Keratinocyte (primary cell): Measurements from ENCODE around the gene CRIM1. TPM values are rescaled to one million over a fixed set of nuclear protein-coding genes. Genes with fewer than 3 reads are reported as not detected.

Source experiments
- DNase-seq: peaks from one replicate; pipeline ENCODE4 v3.0.0-alpha.2; 2011; ENCODE audit warnings: low read depth, missing footprints, low spot score
- FAIRE-seq: peaks from 2 replicates; lab custom pipeline; 2011; peaks lifted over from hg19 to GRCh38; lab: Jason Lieb, UNC
- H2AFZ ChIP-seq: 2 replicates; pipeline ENCODE4 v1.6.0; 2012; ENCODE audit warnings: low read length, control low read depth, inconsistent platforms; ENCODE audit not compliant: control insufficient read depth
- H3K27ac ChIP-seq: 2 replicates; pipeline ENCODE4 v1.5.1; 2011; ENCODE audit warnings: low read length; ENCODE audit not compliant: control insufficient read depth, insufficient read depth
- H3K27me3 ChIP-seq: 3 replicates; pipeline ENCODE4 v1.6.0; 2011; ENCODE audit warnings: low read length; ENCODE audit not compliant: control insufficient read depth, insufficient read depth; ENCODE audit errors: extremely low read depth
- H3K36me3 ChIP-seq, 2 experiments: 2 replicates in 1 of 2; 3 replicates in 1 of 2; pipeline ENCODE4 v1.5.1; 2011; ENCODE audit warnings: low read length in 2 of 2, mild to moderate bottlenecking in 1 of 2; ENCODE audit not compliant: control insufficient read depth in 2 of 2, insufficient read depth in 2 of 2; ENCODE audit errors: extremely low read depth in 1 of 2
- H3K4me1 ChIP-seq: 3 replicates; pipeline ENCODE4 v1.5.1; 2011; ENCODE audit warnings: low read length; ENCODE audit not compliant: control insufficient read depth, insufficient read depth; ENCODE audit errors: extremely low read depth
- H3K4me2 ChIP-seq: 3 replicates; pipeline ENCODE4 v1.6.0; 2011; ENCODE audit warnings: low read depth, low read length; ENCODE audit not compliant: control insufficient read depth, insufficient read depth; ENCODE audit errors: extremely low read depth
- H3K4me3 ChIP-seq, 3 experiments: fragments of 200-600 bp in 1 of 3; sonication (generic) in 1 of 3; 2 replicates in 2 of 3; 3 replicates in 1 of 3; pipeline ENCODE4 v1.5.1; 2011 to 2016; ENCODE audit warnings: low read length in 3 of 3, mild to moderate bottlenecking in 3 of 3, control low read depth in 2 of 3, inconsistent platforms in 1 of 3, low read depth in 1 of 3, mixed read lengths in 1 of 3, mixed run types in 1 of 3, moderate library complexity in 1 of 3; ENCODE audit not compliant: control insufficient read depth in 2 of 3, insufficient read depth in 2 of 3; ENCODE audit errors: extremely low read depth in 1 of 3
- H3K79me2 ChIP-seq: 2 replicates; pipeline ENCODE4 v1.6.0; 2012; ENCODE audit warnings: low read length; ENCODE audit not compliant: control insufficient read depth, insufficient read depth
- H3K9ac ChIP-seq: 3 replicates; pipeline ENCODE4 v1.6.0; 2011; ENCODE audit warnings: low read length; ENCODE audit not compliant: control insufficient read depth, insufficient read depth; ENCODE audit errors: extremely low read depth
- H3K9me1 ChIP-seq: 3 replicates; pipeline ENCODE4 v1.6.0; 2011; ENCODE audit warnings: low read length; ENCODE audit not compliant: control insufficient read depth, insufficient read depth; ENCODE audit errors: extremely low read depth
- H3K9me3 ChIP-seq: 2 replicates; pipeline ENCODE4 v1.5.1; 2012; ENCODE audit warnings: low read depth, low read length; ENCODE audit not compliant: control insufficient read depth
- H4K20me1 ChIP-seq: 3 replicates; pipeline ENCODE4 v1.6.0; 2011; ENCODE audit warnings: low read length; ENCODE audit not compliant: control insufficient read depth, insufficient read depth; ENCODE audit errors: extremely low read depth
- EZH2 ChIP-seq: IDR thresholded peaks from one replicate; pipeline ENCODE4 v1.6.1; 2012; ENCODE audit warnings: inconsistent platforms, mild to moderate bottlenecking, low read length, moderate library complexity
- dilution Hi-C: fragments of 300-500 bp; cut with MboI; formaldehyde crosslinking; loops from one replicate; pipeline ENCODE4 v1.7.0; 2020; ENCODE audit warnings: low sequenced_read_pairs; ENCODE audit not compliant: extremely low pct_ligation_motif_present
- polyA plus RNA-seq, 5 experiments: library from polyadenylated mRNA; depleted of rRNA in 3 of 5; stranded (reverse) in 3 of 5; stranded (forward) in 1 of 5; unstranded in 1 of 5; fragments of >200 nt; gene quantifications; 1 replicate in 1 of 5; 2 replicates in 3 of 5; 3 replicates in 1 of 5; pipeline versions ENCODE4 v1.2.1 to v1.2.3, GENCODE V29; 2011 to 2012; ENCODE audit warnings: missing spikeins in 2 of 5, low read depth in 1 of 5, low replicate concordance in 1 of 5
- TF ChIP-seq, protein P1 (sequence below), 3 experiments: IDR thresholded peaks in 1 of 3; conservative IDR thresholded peaks in 1 of 3; optimal IDR thresholded peaks in 1 of 3; 2 replicates in 2 of 3; 3 replicates in 1 of 3; pipeline versions ENCODE3 to v1.5.1; 2011; ENCODE audit warnings: low read length in 3 of 3, mild to moderate bottlenecking in 3 of 3, moderate library complexity in 2 of 3, control low read depth in 1 of 3, inconsistent platforms in 1 of 3; ENCODE audit not compliant: insufficient read depth in 2 of 3; ENCODE audit errors: extremely low read depth in 1 of 3

Gene CRIM1
- polyA plus RNA-seq, 1 donor (not counting 4 experiments of a cell fraction or from before 2014, with no cell fraction given) = 98.3 TPM

DNA sequence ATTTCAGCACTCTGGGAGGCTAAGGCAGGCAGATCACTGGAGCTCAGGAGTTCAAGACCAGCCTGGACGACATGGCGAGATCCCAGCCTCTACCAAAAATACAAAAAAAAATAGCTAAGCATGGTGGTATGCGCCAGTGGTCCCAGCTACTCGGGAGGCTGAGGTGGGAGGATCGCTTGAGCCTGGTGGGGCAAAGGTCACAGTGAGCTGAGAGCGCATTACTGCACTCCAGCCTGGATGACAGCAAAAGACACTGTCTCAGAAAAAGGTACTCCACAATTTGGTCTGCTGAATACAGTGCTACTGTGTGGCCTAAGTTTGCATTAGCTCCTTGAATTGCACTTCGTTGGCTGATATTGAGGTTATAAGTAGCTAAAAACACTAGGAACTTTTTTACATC lies 144.5 kb downstream of the CRIM1 start:
- H2AFZ ChIP-seq = no peak overlapping the region
- no peaks in the 10 kb centered on the region for H3K9me3 ChIP-seq
- H3K79me2 ChIP-seq = peaks cover 7% of the 10 kb centered on the region
- H4K20me1 ChIP-seq = no peaks in the 10 kb centered on the region
- dilution Hi-C loops = no loop called here
- no peaks in the 10 kb centered on the region for H3K4me1 ChIP-seq
- peaks cover 22 to 34% of the 10 kb centered on the region in 2 experiments for H3K36me3 ChIP-seq
- DNase-seq = no peak
- TF ChIP-seq EZH2 = no peak
- TF ChIP-seq, protein P1, sequence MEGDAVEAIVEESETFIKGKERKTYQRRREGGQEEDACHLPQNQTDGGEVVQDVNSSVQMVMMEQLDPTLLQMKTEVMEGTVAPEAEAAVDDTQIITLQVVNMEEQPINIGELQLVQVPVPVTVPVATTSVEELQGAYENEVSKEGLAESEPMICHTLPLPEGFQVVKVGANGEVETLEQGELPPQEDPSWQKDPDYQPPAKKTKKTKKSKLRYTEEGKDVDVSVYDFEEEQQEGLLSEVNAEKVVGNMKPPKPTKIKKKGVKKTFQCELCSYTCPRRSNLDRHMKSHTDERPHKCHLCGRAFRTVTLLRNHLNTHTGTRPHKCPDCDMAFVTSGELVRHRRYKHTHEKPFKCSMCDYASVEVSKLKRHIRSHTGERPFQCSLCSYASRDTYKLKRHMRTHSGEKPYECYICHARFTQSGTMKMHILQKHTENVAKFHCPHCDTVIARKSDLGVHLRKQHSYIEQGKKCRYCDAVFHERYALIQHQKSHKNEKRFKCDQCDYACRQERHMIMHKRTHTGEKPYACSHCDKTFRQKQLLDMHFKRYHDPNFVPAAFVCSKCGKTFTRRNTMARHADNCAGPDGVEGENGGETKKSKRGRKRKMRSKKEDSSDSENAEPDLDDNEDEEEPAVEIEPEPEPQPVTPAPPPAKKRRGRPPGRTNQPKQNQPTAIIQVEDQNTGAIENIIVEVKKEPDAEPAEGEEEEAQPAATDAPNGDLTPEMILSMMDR (optimal IDR thresholded peaks at IDR 0.05 in 1 of 3, IDR thresholded peaks at IDR 0.05 in 1 of 3, conservative IDR thresholded peaks at IDR 0.05 in 1 of 3; ENCODE audit: extremely low read depth in 1 of 3, insufficient read depth in 2 of 3, low read length in 3 of 3) = no peak
- no peaks in the 10 kb centered on the region for H3K27me3 ChIP-seq
- H3K4me2 ChIP-seq = no peak overlapping the region
- FAIRE-seq = no peak
- no peaks in the 10 kb centered on the region for H3K9me1 ChIP-seq
- no peak overlapping the region for H3K9ac ChIP-seq
- no peak overlapping the region for H3K4me3 ChIP-seq
- no peak overlapping the region for H3K27ac ChIP-seq

GRCh38 chr2:36502081-36502480 lies 146.5 kb downstream of the CRIM1 start:
- TF ChIP-seq, protein P1 (optimal IDR thresholded peaks at IDR 0.05 in 1 of 3, IDR thresholded peaks at IDR 0.05 in 1 of 3, conservative IDR thresholded peaks at IDR 0.05 in 1 of 3; ENCODE audit: extremely low read depth in 1 of 3, insufficient read depth in 2 of 3, low read length in 3 of 3) = no peak
- no peak for TF ChIP-seq EZH2
- FAIRE-seq (no peak), DNase-seq (no peak)
- Histone ChIP-seq H3K4me2 (no peak overlapping the region), H3K4me1 (no peaks in the 10 kb centered on the region), H3K27ac (no peak overlapping the region), H3K79me2 (peaks cover 2% of the 10 kb centered on the region), H3K27me3 (no peaks in the 10 kb centered on the region), H3K9me1 (no peaks in the 10 kb centered on the region), H3K4me3 (no peak overlapping the region), H2AFZ (no peak overlapping the region), H3K36me3 (peaks cover 23 to 27% of the 10 kb centered on the region in 2 experiments), H4K20me1 (no peaks in the 10 kb centered on the region), H3K9ac (no peak overlapping the region), H3K9me3 (no peaks in the 10 kb centered on the region)
- dilution Hi-C loops = no loop called here
